Measurements from ENCODE around the gene SYT10.
"Not testable (repeated sequence)": the region's sequence is repeated elsewhere in the genome, so short reads cannot be mapped to it uniquely, and the experiment has no call there.

The SYT10 gene

GRCh38 chr12:33439587-33440011 is at the start of gene SYT10:
TSS of gene SYT10 (minus strand) at chr12:33439819. CDS start at chr12:33439522, 297 bp downstream.
- FAIRE-seq: no peak

GRCh38 chr12:33488036-33488435 is 48.4 kb upstream of the SYT10 start:
- FAIRE-seq: no peak

- no peak for FAIRE-seq
Observed at GRCh38 chr12:33486058-33486457, 46.4 kb upstream of the SYT10 start.

GRCh38 chr12:33484161-33484560 is 44.5 kb upstream of the SYT10 start:
- no peak for FAIRE-seq

GRCh38 chr12:33480366-33480765 is 40.7 kb upstream of the SYT10 start:
- no peak for FAIRE-seq

- no peak for FAIRE-seq
Observed at GRCh38 chr12:33476058-33476457, 36.4 kb upstream of the SYT10 start.

- FAIRE-seq: no peak
Observed at GRCh38 chr12:33472299-33472698, 32.7 kb upstream of the SYT10 start.

- no peak for FAIRE-seq
Observed at GRCh38 chr12:33455096-33455495, 15.5 kb upstream of the SYT10 start.

GRCh38 chr12:33450480-33450879 is 10.9 kb upstream of the SYT10 start:
- FAIRE-seq: no peak

- no peak for FAIRE-seq
Observed at GRCh38 chr12:33440477-33440876, 858 bp upstream of the SYT10 start.

- FAIRE-seq: no peak
Observed at GRCh38 chr12:33438851-33439586, 600 bp downstream of the SYT10 start.

- FAIRE-seq: no peak
Observed at GRCh38 chr12:33438025-33438772, 1.4 kb downstream of the SYT10 start.

GRCh38 chr12:33437598-33437997 is 2.0 kb downstream of the SYT10 start:
- FAIRE-seq: no peak

- no peak for FAIRE-seq
Observed at GRCh38 chr12:33432992-33433391, 6.6 kb downstream of the SYT10 start.

- FAIRE-seq: no peak
Observed at GRCh38 chr12:33431648-33432047, 8.0 kb downstream of the SYT10 start.

GRCh38 chr12:33429468-33429867 is 10.2 kb downstream of the SYT10 start:
- FAIRE-seq: no peak

- no peak for FAIRE-seq
Observed at GRCh38 chr12:33427071-33427470, 12.5 kb downstream of the SYT10 start.

GRCh38 chr12:33423706-33424105 is 15.9 kb downstream of the SYT10 start:
- no peak for FAIRE-seq

GRCh38 chr12:33412410-33412809 is 27.2 kb downstream of the SYT10 start:
- FAIRE-seq: not testable (repeated sequence)

- no peak for FAIRE-seq
Observed at GRCh38 chr12:33383503-33383902, 56.1 kb downstream of the SYT10 start.

- FAIRE-seq: no peak
Observed at GRCh38 chr12:33376153-33376552, 63.5 kb downstream of the SYT10 start.

- no peak for FAIRE-seq
Observed at GRCh38 chr12:33370318-33370717, 69.3 kb downstream of the SYT10 start.

GRCh38 chr12:33357181-33357580 is 82.4 kb downstream of the SYT10 start:
- no peak for FAIRE-seq

- FAIRE-seq: no peak
Observed at GRCh38 chr12:33349791-33350190, 89.8 kb downstream of the SYT10 start.
